K562 (cell line): Measurements from ENCODE around the gene GALNT5. TPM values are rescaled to one million over a fixed set of nuclear protein-coding genes. Genes with fewer than 3 reads are reported as not detected.

Source experiments
- REST ChIP-seq, 2 experiments: fragments of 450-650 bp; formaldehyde crosslinking in 1 of 2; IDR thresholded peaks; 2 replicates each; pipeline versions ENCODE4 v1.4.0 to v1.6.1; 2014 to 2020; ENCODE audit warnings: mild to moderate bottlenecking in 2 of 2, borderline replicate concordance in 1 of 2, low read depth in 1 of 2
- polyA plus RNA-seq, 8 experiments: library from polyadenylated mRNA; depleted of rRNA in 4 of 8; stranded (reverse) in 5 of 8; unstranded in 3 of 8; fragments of >200 nt; fragmentation: Nextera tagmentation in 2 of 8; fragmentation: Illumina TruSeq in 1 of 8; extraction: Ambion mirVana in 2 of 8; extraction: Trizol in 1 of 8; gene quantifications; 2 replicates each; pipeline versions ENCODE4 v1.2.1 to v1.2.3, GENCODE V29; 2011 to 2014; ENCODE audit warnings: inconsistent platforms in 1 of 8, missing spikeins in 1 of 8
- total RNA-seq, 7 experiments: library from RNA; depleted of rRNA in 6 of 7; stranded (reverse); fragments of >200 nt in 6 of 7; fragmentation: Illumina TruSeq in 2 of 7; extraction: Trizol in 2 of 7; gene quantifications; 2 replicates each; pipeline versions ENCODE4 v1.2.1 to v1.2.3, GENCODE V29; 2011 to 2021; ENCODE audit warnings: low replicate concordance in 1 of 7

GALNT5 gene
- total and polyA plus RNA-seq, 9 of the 15 experiments (the other 6 are each of a cell fraction or from before 2014, with no cell fraction given): 21.6 to 73.0 (median 54.7) TPM

DNA sequence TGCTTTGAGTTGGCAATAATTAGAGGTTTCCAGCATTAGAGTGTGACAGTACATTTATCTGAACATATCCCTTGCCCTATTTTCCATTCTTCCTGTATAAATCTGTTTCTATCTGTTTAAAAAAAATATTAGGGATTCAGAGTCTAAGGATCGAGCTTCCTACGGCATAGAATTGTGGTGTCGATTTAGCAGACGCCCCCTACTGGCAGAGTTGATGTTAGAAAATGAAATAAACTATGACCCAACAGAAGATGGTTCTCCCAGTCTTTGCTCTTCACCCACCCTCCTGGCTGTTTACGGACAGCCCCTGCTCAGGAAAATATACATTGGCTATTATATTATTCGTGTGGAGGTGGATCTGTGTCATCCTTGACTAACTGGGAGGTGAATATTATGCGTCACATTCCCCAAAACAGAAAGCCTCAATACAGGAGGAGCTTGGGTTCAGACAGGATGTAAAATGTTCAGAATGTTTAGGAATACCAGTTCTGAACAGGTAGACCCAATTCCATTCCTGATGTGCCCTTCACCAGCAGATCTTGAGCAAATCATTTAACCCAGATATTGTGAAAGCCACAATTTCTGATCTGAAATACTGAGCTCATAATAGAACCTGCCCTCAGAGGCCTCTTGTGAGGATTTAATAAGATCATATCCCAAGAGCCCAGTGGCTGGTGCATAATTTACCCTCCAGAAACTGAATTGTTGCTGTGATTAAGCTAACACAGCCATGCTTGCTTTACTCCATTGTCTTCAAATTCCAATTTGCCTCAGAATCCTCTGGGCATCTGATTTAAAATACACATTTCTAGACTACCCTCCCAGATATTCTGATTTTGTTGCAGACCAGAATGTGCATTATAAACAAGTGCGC lies 78.9 kb downstream of the GALNT5 start (continued):
- TF ChIP-seq REST (IDR thresholded peaks at IDR 0.05; ENCODE audit: borderline replicate concordance): peak; percentile 29; the same call in 1 of the 2 replicates
- TF ChIP-seq REST (CRISPR knock-in tag; IDR thresholded peaks at IDR 0.05; ENCODE audit: low read depth): no peak
- TF ChIP-seq, all 486 proteins: peak for 5
